ENCODE data around the gene LAMP2. TPM values are rescaled to one million over a fixed set of nuclear protein-coding genes. Genes with fewer than 3 reads are reported as not detected.

The LAMP2 gene
- total and polyA plus RNA-seq, 9 of the 15 experiments (the other 6 are each of a cell fraction or from before 2014, with no cell fraction given), result 22.3 to 77.7 (median 48.6) TPM

DNA sequence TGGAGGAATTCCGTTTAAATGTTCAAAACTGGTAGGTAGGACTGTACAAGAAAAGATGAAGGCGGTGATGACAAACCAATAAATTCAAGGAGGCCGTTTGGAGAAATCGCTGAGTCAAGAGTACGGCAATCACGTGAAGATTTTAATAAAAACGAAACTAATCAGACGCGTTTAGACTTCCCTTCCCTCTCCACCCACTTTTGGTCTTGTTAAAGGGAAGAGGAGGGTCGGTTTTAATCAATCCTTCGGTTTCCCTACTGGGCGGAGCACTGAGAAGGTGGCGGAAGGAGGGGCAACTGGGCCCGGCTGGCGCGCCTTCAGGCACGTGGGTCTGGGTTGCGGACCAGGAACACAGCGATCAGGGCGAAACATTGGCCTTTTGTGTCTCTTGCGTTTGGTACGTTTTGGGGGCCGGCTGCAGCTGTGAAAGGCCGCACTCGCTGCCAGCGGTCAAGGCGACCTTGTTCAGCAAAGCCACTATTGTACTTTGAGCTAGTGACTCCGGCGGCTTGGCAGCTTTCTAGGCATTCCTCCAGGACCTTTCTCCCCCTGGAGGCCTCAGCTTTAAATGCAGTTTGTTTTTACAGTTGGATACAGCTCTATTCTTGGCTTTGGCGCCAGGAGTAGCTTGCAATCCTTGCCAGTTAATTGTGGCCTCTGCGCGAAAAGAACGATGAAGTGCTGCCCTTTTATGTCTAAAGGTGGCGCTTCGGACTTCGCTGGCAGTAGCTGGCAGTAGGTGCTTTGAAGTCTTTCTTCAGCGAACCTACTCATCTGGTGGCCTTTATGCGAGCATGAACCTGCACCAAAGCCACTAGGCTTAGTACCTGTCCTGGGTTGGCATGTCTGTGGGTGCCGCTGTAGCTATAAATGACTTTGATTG, 16.8 kb upstream of the LAMP2 start (continued):
- TF ChIP-seq NFIC (IDR thresholded peaks at IDR 0.05) (peak; percentile 64), NFRKB (IDR thresholded peaks at IDR 0.05; ENCODE audit: low read depth) (0 out of 2 replicates have a peak, but pooled peaks have one; percentile 31), HDAC1 (IDR thresholded peaks at IDR 0.05) (peak in 1 of 2 experiments; percentile 21; a peak in 1 of 4 replicates), ZNF717 (CRISPR knock-in tag; IDR thresholded peaks at IDR 0.05) (no peak), ZNF644 (tag; IDR thresholded peaks at IDR 0.05; ENCODE audit: low read depth) (peak; percentile 68; the same call in 1 of the 2 replicates), CREM (IDR thresholded peaks at IDR 0.05; ENCODE audit: low read depth) (peak; percentile 16; the same call in 1 of the 2 replicates), ZNF316 (IDR thresholded peaks at IDR 0.05) (peak; percentile 97), CXXC5 (CRISPR knock-in tag; IDR thresholded peaks at IDR 0.05) (peak; percentile 57), PHF8 (IDR thresholded peaks at IDR 0.05; ENCODE audit: borderline replicate concordance, low read length) (peak; percentile 62; the same call in 1 of the 2 replicates), IFI16 (CRISPR knock-in tag; IDR thresholded peaks at IDR 0.05) (no peak), MTA3 (IDR thresholded peaks at IDR 0.05; ENCODE audit: borderline replicate concordance) (peak; percentile 47; the same call in 1 of the 2 replicates), RB1 (IDR thresholded peaks at IDR 0.05; ENCODE audit: low read depth) (no peak; the same call in 1 of the 2 replicates), CBFB (CRISPR knock-in tag; IDR thresholded peaks at IDR 0.05) (no peak), ELF1 (tag; IDR thresholded peaks at IDR 0.05) (0 out of 2 replicates have a peak, but pooled peaks have one; percentile 29), KDM1A (IDR thresholded peaks at IDR 0.05) (no peak), USF1 (CRISPR knock-in tag; IDR thresholded peaks at IDR 0.05) (peak; percentile 80), YY1 (IDR thresholded peaks at IDR 0.05; ENCODE audit: borderline replicate concordance in 1 of 3, control insufficient read depth in 1 of 3, extremely low read depth in 1 of 3, insufficient read depth in 3 of 3, insufficient read length in 1 of 3, insufficient replicate concordance in 2 of 3, low read depth in 1 of 3, low read length in 2 of 3) (no peak), PTTG1 (tag; IDR thresholded peaks at IDR 0.05; ENCODE audit: low read depth) (0 out of 2 replicates have a peak, but pooled peaks have one; percentile 20), EP400 (IDR thresholded peaks at IDR 0.05) (peak; percentile 81), KLF13 (tag; IDR thresholded peaks at IDR 0.05; ENCODE audit: borderline replicate concordance, low read depth) (peak; percentile 14; the same call in 1 of the 2 replicates), ATF7 (IDR thresholded peaks at IDR 0.05) (peak; percentile 53; the same call in 1 of the 2 replicates)
- TF ChIP-seq, protein P1, sequence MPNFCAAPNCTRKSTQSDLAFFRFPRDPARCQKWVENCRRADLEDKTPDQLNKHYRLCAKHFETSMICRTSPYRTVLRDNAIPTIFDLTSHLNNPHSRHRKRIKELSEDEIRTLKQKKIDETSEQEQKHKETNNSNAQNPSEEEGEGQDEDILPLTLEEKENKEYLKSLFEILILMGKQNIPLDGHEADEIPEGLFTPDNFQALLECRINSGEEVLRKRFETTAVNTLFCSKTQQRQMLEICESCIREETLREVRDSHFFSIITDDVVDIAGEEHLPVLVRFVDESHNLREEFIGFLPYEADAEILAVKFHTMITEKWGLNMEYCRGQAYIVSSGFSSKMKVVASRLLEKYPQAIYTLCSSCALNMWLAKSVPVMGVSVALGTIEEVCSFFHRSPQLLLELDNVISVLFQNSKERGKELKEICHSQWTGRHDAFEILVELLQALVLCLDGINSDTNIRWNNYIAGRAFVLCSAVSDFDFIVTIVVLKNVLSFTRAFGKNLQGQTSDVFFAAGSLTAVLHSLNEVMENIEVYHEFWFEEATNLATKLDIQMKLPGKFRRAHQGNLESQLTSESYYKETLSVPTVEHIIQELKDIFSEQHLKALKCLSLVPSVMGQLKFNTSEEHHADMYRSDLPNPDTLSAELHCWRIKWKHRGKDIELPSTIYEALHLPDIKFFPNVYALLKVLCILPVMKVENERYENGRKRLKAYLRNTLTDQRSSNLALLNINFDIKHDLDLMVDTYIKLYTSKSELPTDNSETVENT (CRISPR knock-in tag; IDR thresholded peaks at IDR 0.05), result 0 out of 2 replicates have a peak, but pooled peaks have one; percentile 38
- TF ChIP-seq, protein P2, sequence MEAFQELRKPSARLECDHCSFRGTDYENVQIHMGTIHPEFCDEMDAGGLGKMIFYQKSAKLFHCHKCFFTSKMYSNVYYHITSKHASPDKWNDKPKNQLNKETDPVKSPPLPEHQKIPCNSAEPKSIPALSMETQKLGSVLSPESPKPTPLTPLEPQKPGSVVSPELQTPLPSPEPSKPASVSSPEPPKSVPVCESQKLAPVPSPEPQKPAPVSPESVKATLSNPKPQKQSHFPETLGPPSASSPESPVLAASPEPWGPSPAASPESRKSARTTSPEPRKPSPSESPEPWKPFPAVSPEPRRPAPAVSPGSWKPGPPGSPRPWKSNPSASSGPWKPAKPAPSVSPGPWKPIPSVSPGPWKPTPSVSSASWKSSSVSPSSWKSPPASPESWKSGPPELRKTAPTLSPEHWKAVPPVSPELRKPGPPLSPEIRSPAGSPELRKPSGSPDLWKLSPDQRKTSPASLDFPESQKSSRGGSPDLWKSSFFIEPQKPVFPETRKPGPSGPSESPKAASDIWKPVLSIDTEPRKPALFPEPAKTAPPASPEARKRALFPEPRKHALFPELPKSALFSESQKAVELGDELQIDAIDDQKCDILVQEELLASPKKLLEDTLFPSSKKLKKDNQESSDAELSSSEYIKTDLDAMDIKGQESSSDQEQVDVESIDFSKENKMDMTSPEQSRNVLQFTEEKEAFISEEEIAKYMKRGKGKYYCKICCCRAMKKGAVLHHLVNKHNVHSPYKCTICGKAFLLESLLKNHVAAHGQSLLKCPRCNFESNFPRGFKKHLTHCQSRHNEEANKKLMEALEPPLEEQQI (IDR thresholded peaks at IDR 0.05), result peak; percentile 50; the same call in 1 of the 2 replicates

Data from K562 (cell line).